Smooth muscle cell (in vitro differentiated cells): ENCODE measurements around the gene HIVEP3. TPM values are rescaled to one million over a fixed set of nuclear protein-coding genes. Genes with fewer than 3 reads are reported as not detected.
A peak's percentile ranks its signal among the peaks of the same experiment; 100 is the strongest.

Source experiments
- DNase-seq: peaks from one replicate; lab custom pipeline; 2025; ENCODE audit not compliant: unreplicated experiment; lab: John Stamatoyannopoulos, UW
- H2AFZ ChIP-seq: fragments of 200-600 bp; sonication (generic); 2 replicates; pipeline ENCODE4 v1.6.0; 2016; ENCODE audit warnings: antibody characterized with exemption, low read depth, mild to moderate bottlenecking
- H3F3A ChIP-seq: fragments of 200-600 bp; sonication (generic); 2 replicates; pipeline ENCODE4 v1.6.0; 2017; ENCODE audit warnings: antibody characterized with exemption, low read depth
- H3K27ac ChIP-seq: fragments of 200-600 bp; sonication (generic); 2 replicates; pipeline ENCODE4 v1.5.1; 2016; ENCODE audit warnings: low read depth, mild to moderate bottlenecking
- H3K27me3 ChIP-seq: fragments of 200-600 bp; sonication (generic); 2 replicates; pipeline ENCODE4 v1.6.1; 2016; ENCODE audit warnings: low read depth, mild to moderate bottlenecking
- H3K36me3 ChIP-seq: fragments of 200-600 bp; sonication (generic); 2 replicates; pipeline ENCODE4 v1.5.1; 2016; ENCODE audit warnings: low read depth
- H3K4me1 ChIP-seq: fragments of 200-600 bp; sonication (generic); 2 replicates; pipeline ENCODE4 v1.5.1; 2016; ENCODE audit warnings: low read depth
- H3K4me2 ChIP-seq: fragments of 200-600 bp; sonication (generic); 2 replicates; pipeline ENCODE4 v1.6.0; 2016; ENCODE audit warnings: mild to moderate bottlenecking
- H3K4me3 ChIP-seq: fragments of 200-600 bp; sonication (generic); 2 replicates; pipeline ENCODE4 v1.5.1; 2016; ENCODE audit warnings: mild to moderate bottlenecking
- H3K79me2 ChIP-seq: fragments of 200-600 bp; sonication (generic); 2 replicates; pipeline ENCODE4 v1.6.0; 2016; ENCODE audit warnings: low read depth, mild to moderate bottlenecking
- H3K9ac ChIP-seq: fragments of 200-600 bp; sonication (generic); 2 replicates; pipeline ENCODE4 v1.6.0; 2016; ENCODE audit warnings: low read depth
- H3K9me3 ChIP-seq: fragments of 200-600 bp; sonication (generic); replicated peaks from 2 replicates; pipeline ENCODE4 v1.5.1; 2016; ENCODE audit warnings: low read depth
- H4K20me1 ChIP-seq: fragments of 200-600 bp; sonication (generic); 2 replicates; pipeline ENCODE4 v1.6.0; 2016; ENCODE audit warnings: low read depth
- CTCF ChIP-seq: fragments of 200-600 bp; sonication (generic); IDR thresholded peaks from 2 replicates; pipeline ENCODE4 v1.5.1; 2017; ENCODE audit warnings: borderline replicate concordance, mild to moderate bottlenecking, antibody characterized with exemption; ENCODE audit not compliant: insufficient read depth, poor library complexity, severe bottlenecking
- WGBS: methylation state at CpG from one replicate; pipeline ENCODE4 v1.1.7; 2016; ENCODE audit warnings: low lambda C conversion rate; 5-methylcytosine and 5-hydroxymethylcytosine counted together
- polyA plus RNA-seq: library from polyadenylated mRNA; unstranded; fragments of >200 nt; fragmentation: Nextera tagmentation; extraction: Ambion mirVana; gene quantifications from 2 replicates; pipeline ENCODE4 v1.2.1, GENCODE V29; 2016
- total RNA-seq: library from RNA; depleted of rRNA; stranded (reverse); fragments of >200 nt; gene quantifications from 2 replicates; pipeline ENCODE4 v1.2.3, GENCODE V29; 2014

Gene HIVEP3
- 1.5 and 2.1 TPM in 2 replicates for total RNA-seq
- 6.4 and 7.2 TPM in 2 replicates for polyA plus RNA-seq

- DNase-seq: no peak
- WGBS: 9% methylated on average over 15 of the region's 15 CpGs
- no peak for TF ChIP-seq CTCF
Observed at GRCh38 chr1:41918450-41919043, at the start of gene HIVEP3. Gene HIVEP3, minus strand, starts transcription at chr1:41918922.

GRCh38 chr1:41964400-41964799, 45.7 kb upstream of the HIVEP3 start:
- TF ChIP-seq CTCF: no peak
- Histone ChIP-seq H3K9me3 (no peaks in the 10 kb centered on the region), H3K36me3 (no peaks in the 10 kb centered on the region)

More at GRCh38 chr1:41918450-41919043, at the start of gene HIVEP3:
- Histone ChIP-seq H3K79me2 (no peaks in the 10 kb centered on the region), H2AFZ (peak within 1 kb of the TSS; percentile 73), H3K36me3 (no peaks in the 10 kb centered on the region), H3F3A (peaks cover 7% of the 10 kb centered on the region), H3K27me3 (no peaks in the 10 kb centered on the region), H3K4me3 (peak within 1 kb of the TSS; percentile 83), H4K20me1 (no peaks in the 10 kb centered on the region), H3K4me1 (peaks cover 25% of the 10 kb centered on the region), H3K9me3 (no peaks in the 10 kb centered on the region), H3K4me2 (peak within 1 kb of the TSS; percentile 98), H3K27ac (no peak within 1 kb of the TSS), H3K9ac (peak within 1 kb of the TSS; percentile 13)

GRCh38 chr1:41963636-41964035, 44.9 kb upstream of the HIVEP3 start:
- no peaks in the 10 kb centered on the region for H3K9me3 ChIP-seq
- H3K4me1 ChIP-seq: no peaks in the 10 kb centered on the region
- DNase-seq: no peak
- H4K20me1 ChIP-seq: no peaks in the 10 kb centered on the region
- no peak overlapping the region for H3K9ac ChIP-seq
- TF ChIP-seq CTCF: no peak
- no peaks in the 10 kb centered on the region for H3F3A ChIP-seq
- H3K4me3 ChIP-seq: no peak overlapping the region
- 90% methylated on average over 6 of the region's 6 CpGs for WGBS
- no peak overlapping the region for H3K27ac ChIP-seq
- H3K4me2 ChIP-seq: no peak overlapping the region
- H2AFZ ChIP-seq: no peak overlapping the region
- no peaks in the 10 kb centered on the region for H3K27me3 ChIP-seq
- no peaks in the 10 kb centered on the region for H3K79me2 ChIP-seq
- H3K36me3 ChIP-seq: no peaks in the 10 kb centered on the region

More at GRCh38 chr1:41964400-41964799, 45.7 kb upstream of the HIVEP3 start:
- DNase-seq: no peak
- H3K4me1 ChIP-seq: no peaks in the 10 kb centered on the region
- H3K27me3 ChIP-seq: no peaks in the 10 kb centered on the region
- H3F3A ChIP-seq: no peaks in the 10 kb centered on the region
- no peaks in the 10 kb centered on the region for H4K20me1 ChIP-seq
- H3K4me3 ChIP-seq: no peak overlapping the region
- H3K9ac ChIP-seq: no peak overlapping the region
- no peak overlapping the region for H2AFZ ChIP-seq
- H3K79me2 ChIP-seq: no peaks in the 10 kb centered on the region
- H3K27ac ChIP-seq: no peak overlapping the region
- H3K4me2 ChIP-seq: no peak overlapping the region
- 88% methylated on average over 3 of the region's 3 CpGs for WGBS
